GM23338 (cell line): ENCODE measurements around the gene P4HA3. TPM values are rescaled to one million over a fixed set of nuclear protein-coding genes. Genes with fewer than 3 reads are reported as not detected.

ENCODE experiments used
- ATAC-seq: fragments of 200-7000 bp; cut with Tn5 transposase; 3 replicates; pipeline ENCODE4 v1.9.1; 2020
- DNase-seq: peaks from one replicate; pipeline ENCODE4 v3.0.0-alpha.2; 2015; ENCODE audit warnings: low spot score
- H2AFZ ChIP-seq: fragments of 200-600 bp; sonication (generic); 2 replicates; pipeline ENCODE4 v1.8.0; 2016; ENCODE audit warnings: antibody characterized with exemption, mild to moderate bottlenecking, moderate library complexity
- H3F3A ChIP-seq: fragments of 200-600 bp; sonication (generic); replicated peaks from 2 replicates; pipeline ENCODE4 v1.8.0; 2017; ENCODE audit warnings: antibody characterized with exemption, mixed run types, low read depth
- H3K27ac ChIP-seq: fragments of 200-600 bp; sonication (generic); 2 replicates; pipeline ENCODE4 v1.6.1; 2016; ENCODE audit warnings: low read depth
- H3K27me3 ChIP-seq: fragments of 200-600 bp; sonication (generic); 2 replicates; pipeline ENCODE4 v1.8.0; 2016; ENCODE audit warnings: mild to moderate bottlenecking, mixed run types, moderate library complexity; ENCODE audit not compliant: insufficient read depth
- H3K36me3 ChIP-seq: fragments of 200-600 bp; sonication (generic); 2 replicates; pipeline ENCODE4 v1.8.0; 2016; ENCODE audit warnings: mild to moderate bottlenecking; ENCODE audit not compliant: insufficient read depth
- H3K4me1 ChIP-seq: fragments of 200-600 bp; sonication (generic); 2 replicates; pipeline ENCODE4 v1.8.0; 2016; ENCODE audit warnings: mild to moderate bottlenecking, moderate library complexity; ENCODE audit not compliant: insufficient read depth
- H3K4me2 ChIP-seq: fragments of 200-600 bp; sonication (generic); 2 replicates; pipeline ENCODE4 v1.7.1; 2017; ENCODE audit warnings: mixed run types
- H3K4me3 ChIP-seq: fragments of 200-600 bp; sonication (generic); 2 replicates; pipeline ENCODE4 v1.6.1; 2016; ENCODE audit warnings: mixed run types
- H3K79me2 ChIP-seq: fragments of 200-600 bp; sonication (generic); replicated peaks from 2 replicates; pipeline ENCODE4 v1.8.0; 2017; ENCODE audit warnings: mild to moderate bottlenecking; ENCODE audit not compliant: insufficient read depth
- H3K9me2 ChIP-seq: fragments of 200-600 bp; sonication (generic); 2 replicates; pipeline ENCODE4 v1.8.0; 2017; ENCODE audit not compliant: insufficient read depth
- H4K20me1 ChIP-seq: fragments of 200-600 bp; sonication (generic); replicated peaks from 2 replicates; pipeline ENCODE4 v1.8.0; 2017; ENCODE audit warnings: mild to moderate bottlenecking; ENCODE audit not compliant: insufficient read depth
- H3K27ac Mint-ChIP-seq: 2 replicates; pipeline ENCODE4 v1.8.0; 2020; ENCODE audit warnings: inconsistent platforms, mild to moderate bottlenecking, moderate library complexity, mixed read lengths
- H3K27me3 Mint-ChIP-seq: 3 replicates; pipeline ENCODE4 v1.8.0; 2022; ENCODE audit warnings: low read depth, mild to moderate bottlenecking, moderate library complexity, mixed read lengths, inconsistent platforms; ENCODE audit not compliant: insufficient read depth, poor library complexity
- H3K36me3 Mint-ChIP-seq: 3 replicates; pipeline ENCODE4 v1.8.0; 2021; ENCODE audit warnings: low read depth, mild to moderate bottlenecking, inconsistent platforms, moderate library complexity, mixed read lengths
- H3K4me1 Mint-ChIP-seq: 3 replicates; pipeline ENCODE4 v1.8.0; 2020; ENCODE audit warnings: mild to moderate bottlenecking, inconsistent platforms, mixed read lengths
- H3K4me3 Mint-ChIP-seq: 3 replicates; pipeline ENCODE4 v1.8.0; 2021; ENCODE audit warnings: moderate library complexity, mild to moderate bottlenecking, inconsistent platforms, mixed read lengths
- H3K9me3 Mint-ChIP-seq: 3 replicates; pipeline ENCODE4 v1.8.0; 2020; ENCODE audit warnings: moderate library complexity, mild to moderate bottlenecking, inconsistent platforms, mixed read lengths
- CREB1 ChIP-seq: fragments of 250-450 bp; sonication (Bioruptor Pico); IDR thresholded peaks from 2 replicates; pipeline ENCODE4 v1.5.0; 2020; ENCODE audit warnings: low read depth, mild to moderate bottlenecking, moderate library complexity
- EZH2 ChIP-seq: fragments of 200-600 bp; sonication (generic); IDR thresholded peaks from one replicate; pipeline ENCODE4 v1.8.0; 2017; ENCODE audit warnings: antibody characterized with exemption, mild to moderate bottlenecking, low read depth; ENCODE audit not compliant: unreplicated experiment
- EZH2phosphoT487 ChIP-seq: fragments of 200-600 bp; sonication (generic); IDR thresholded peaks from one replicate; pipeline ENCODE4 v1.8.1; 2018; ENCODE audit warnings: antibody characterized with exemption; ENCODE audit not compliant: unreplicated experiment
- JUNB ChIP-seq: IDR thresholded peaks from one replicate; pipeline ENCODE4 v1.6.1; 2016; ENCODE audit warnings: antibody characterized with exemption; ENCODE audit not compliant: unreplicated experiment
- NANOG ChIP-seq: IDR thresholded peaks from 2 replicates; pipeline ENCODE4 v1.6.1; 2016; ENCODE audit warnings: antibody characterized with exemption, borderline replicate concordance
- POLR2AphosphoS5 ChIP-seq: IDR thresholded peaks from 2 replicates; pipeline ENCODE4 v1.6.1; 2016; ENCODE audit warnings: antibody characterized with exemption, low read depth
- STAT1 ChIP-seq: IDR thresholded peaks from one replicate; pipeline ENCODE4 v1.6.1; 2016; ENCODE audit warnings: antibody characterized with exemption; ENCODE audit not compliant: unreplicated experiment
- ZNF114 ChIP-seq: fragments of 250-450 bp; sonication (Bioruptor Pico); IDR thresholded peaks from 2 replicates; pipeline ENCODE4 v1.5.0; 2020; ENCODE audit warnings: mild to moderate bottlenecking, moderate library complexity
- ZNF331 ChIP-seq: fragments of 250-450 bp; sonication (Bioruptor Pico); IDR thresholded peaks from 2 replicates; pipeline ENCODE4 v1.5.0; 2020; ENCODE audit warnings: low read depth, mild to moderate bottlenecking, moderate library complexity
- ZNF462 ChIP-seq: fragments of 250-450 bp; sonication (Bioruptor Pico); IDR thresholded peaks from 2 replicates; pipeline ENCODE4 v1.5.0; 2020; ENCODE audit warnings: mild to moderate bottlenecking, moderate library complexity
- polyA plus RNA-seq: library from polyadenylated mRNA; unstranded; fragments of >200 nt; fragmentation: Nextera tagmentation; extraction: Ambion mirVana; gene quantifications from 2 replicates; pipeline ENCODE4 v1.2.1, GENCODE V29; 2016
- total RNA-seq: library from RNA; depleted of rRNA; stranded (reverse); fragments of >200 nt; shearing (Covaris generic); gene quantifications from 2 replicates; pipeline ENCODE4 v1.2.3, GENCODE V29; 2014
- TF ChIP-seq, protein P1 (sequence below), 2 experiments: fragments of 200-600 bp in 1 of 2; sonication (generic) in 1 of 2; conservative IDR thresholded peaks; 2 replicates each; pipeline versions ENCODE4 v1.5.1 to v1.6.1; 2016 to 2017; ENCODE audit warnings: antibody characterized with exemption in 2 of 2, low read depth in 2 of 2, mild to moderate bottlenecking in 2 of 2, moderate library complexity in 1 of 2
- TF ChIP-seq, protein P2 (sequence below): IDR thresholded peaks from 2 replicates; pipeline ENCODE4 v1.6.1; 2016; ENCODE audit warnings: antibody characterized with exemption
- TF ChIP-seq, protein P3 (sequence below): IDR thresholded peaks from one replicate; pipeline ENCODE4 v1.6.1; 2018; ENCODE audit warnings: antibody characterized with exemption; ENCODE audit not compliant: unreplicated experiment

P4HA3 gene
- total and polyA plus RNA-seq, 2 experiments from 2014 or later = 0.08 TPM; not detected in 1

DNA sequence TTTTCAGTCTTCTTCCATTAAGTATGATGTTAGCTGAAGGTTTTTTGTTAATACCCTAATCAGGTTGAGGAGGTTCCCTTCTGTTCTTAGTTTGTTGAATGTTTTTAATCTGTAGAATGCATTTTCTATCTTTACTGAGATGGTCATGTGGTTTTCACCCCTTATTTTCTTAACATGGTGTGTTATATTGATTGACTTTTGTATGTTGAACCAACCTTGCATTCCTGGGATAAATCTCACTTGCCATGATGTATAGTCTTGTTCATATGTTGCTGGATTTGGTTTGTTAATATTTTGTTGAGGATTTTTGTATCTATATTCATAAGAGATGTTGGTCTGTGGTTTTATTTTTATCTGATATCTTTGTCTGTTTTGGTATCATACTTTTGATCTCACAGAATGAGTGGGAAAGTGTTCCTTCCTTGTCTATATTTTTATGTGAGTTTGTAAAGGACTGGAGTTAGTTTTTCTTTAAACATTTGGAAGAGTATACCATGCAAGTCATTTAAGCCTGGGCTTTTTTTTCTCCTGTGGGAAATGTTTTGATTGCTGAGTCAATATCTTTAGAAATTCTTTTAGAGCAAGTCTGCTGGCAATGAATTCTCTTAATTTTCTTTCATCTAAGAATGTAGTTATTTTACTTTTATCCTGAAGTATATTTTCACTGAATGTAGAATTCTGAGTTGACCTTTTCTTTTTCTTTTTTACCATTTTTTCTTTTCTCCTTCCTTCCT is 5.5 kb upstream of the P4HA3 start:
- H4K20me1 ChIP-seq = no peaks in the 10 kb centered on the region
- no peak overlapping the region for H3K4me3 Mint-ChIP-seq
- no peaks in the 10 kb centered on the region; the same call in 2 of the 3 replicates for H3K36me3 Mint-ChIP-seq
- H3K27ac Mint-ChIP-seq = no peak overlapping the region
- H3K9me2 ChIP-seq = 0 out of 2 replicates have a peak, but pooled peaks cover 4% of the 10 kb centered on the region
- no peak for ATAC-seq
- DNase-seq = no peak
- H3K79me2 ChIP-seq = no peaks in the 10 kb centered on the region
- no peaks in the 10 kb centered on the region for H3K36me3 ChIP-seq
- H3K4me1 ChIP-seq = no peaks in the 10 kb centered on the region
- H2AFZ ChIP-seq = no peak overlapping the region
- H3K27me3 ChIP-seq = peaks cover 7% of the 10 kb centered on the region
- H3K27me3 Mint-ChIP-seq = peaks cover 7% of the 10 kb centered on the region
- peaks cover 4% of the 10 kb centered on the region for H3K4me1 Mint-ChIP-seq
- TF ChIP-seq ZNF331 (CRISPR knock-in tag) (no peak), CREB1 (no peak), STAT1 (no peak), EZH2phosphoT487 (no peak), JUNB (no peak), EZH2 (no peak), POLR2AphosphoS5 (no peak), ZNF462 (CRISPR knock-in tag) (no peak), ZNF114 (CRISPR knock-in tag) (no peak), NANOG (no peak)
- TF ChIP-seq, protein P1, sequence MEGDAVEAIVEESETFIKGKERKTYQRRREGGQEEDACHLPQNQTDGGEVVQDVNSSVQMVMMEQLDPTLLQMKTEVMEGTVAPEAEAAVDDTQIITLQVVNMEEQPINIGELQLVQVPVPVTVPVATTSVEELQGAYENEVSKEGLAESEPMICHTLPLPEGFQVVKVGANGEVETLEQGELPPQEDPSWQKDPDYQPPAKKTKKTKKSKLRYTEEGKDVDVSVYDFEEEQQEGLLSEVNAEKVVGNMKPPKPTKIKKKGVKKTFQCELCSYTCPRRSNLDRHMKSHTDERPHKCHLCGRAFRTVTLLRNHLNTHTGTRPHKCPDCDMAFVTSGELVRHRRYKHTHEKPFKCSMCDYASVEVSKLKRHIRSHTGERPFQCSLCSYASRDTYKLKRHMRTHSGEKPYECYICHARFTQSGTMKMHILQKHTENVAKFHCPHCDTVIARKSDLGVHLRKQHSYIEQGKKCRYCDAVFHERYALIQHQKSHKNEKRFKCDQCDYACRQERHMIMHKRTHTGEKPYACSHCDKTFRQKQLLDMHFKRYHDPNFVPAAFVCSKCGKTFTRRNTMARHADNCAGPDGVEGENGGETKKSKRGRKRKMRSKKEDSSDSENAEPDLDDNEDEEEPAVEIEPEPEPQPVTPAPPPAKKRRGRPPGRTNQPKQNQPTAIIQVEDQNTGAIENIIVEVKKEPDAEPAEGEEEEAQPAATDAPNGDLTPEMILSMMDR (conservative IDR thresholded peaks at IDR 0.05; ENCODE audit: low read depth in 2 of 2) = no peak
- TF ChIP-seq, protein P2, sequence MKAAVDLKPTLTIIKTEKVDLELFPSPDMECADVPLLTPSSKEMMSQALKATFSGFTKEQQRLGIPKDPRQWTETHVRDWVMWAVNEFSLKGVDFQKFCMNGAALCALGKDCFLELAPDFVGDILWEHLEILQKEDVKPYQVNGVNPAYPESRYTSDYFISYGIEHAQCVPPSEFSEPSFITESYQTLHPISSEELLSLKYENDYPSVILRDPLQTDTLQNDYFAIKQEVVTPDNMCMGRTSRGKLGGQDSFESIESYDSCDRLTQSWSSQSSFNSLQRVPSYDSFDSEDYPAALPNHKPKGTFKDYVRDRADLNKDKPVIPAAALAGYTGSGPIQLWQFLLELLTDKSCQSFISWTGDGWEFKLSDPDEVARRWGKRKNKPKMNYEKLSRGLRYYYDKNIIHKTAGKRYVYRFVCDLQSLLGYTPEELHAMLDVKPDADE = no peak
- TF ChIP-seq, protein P3, sequence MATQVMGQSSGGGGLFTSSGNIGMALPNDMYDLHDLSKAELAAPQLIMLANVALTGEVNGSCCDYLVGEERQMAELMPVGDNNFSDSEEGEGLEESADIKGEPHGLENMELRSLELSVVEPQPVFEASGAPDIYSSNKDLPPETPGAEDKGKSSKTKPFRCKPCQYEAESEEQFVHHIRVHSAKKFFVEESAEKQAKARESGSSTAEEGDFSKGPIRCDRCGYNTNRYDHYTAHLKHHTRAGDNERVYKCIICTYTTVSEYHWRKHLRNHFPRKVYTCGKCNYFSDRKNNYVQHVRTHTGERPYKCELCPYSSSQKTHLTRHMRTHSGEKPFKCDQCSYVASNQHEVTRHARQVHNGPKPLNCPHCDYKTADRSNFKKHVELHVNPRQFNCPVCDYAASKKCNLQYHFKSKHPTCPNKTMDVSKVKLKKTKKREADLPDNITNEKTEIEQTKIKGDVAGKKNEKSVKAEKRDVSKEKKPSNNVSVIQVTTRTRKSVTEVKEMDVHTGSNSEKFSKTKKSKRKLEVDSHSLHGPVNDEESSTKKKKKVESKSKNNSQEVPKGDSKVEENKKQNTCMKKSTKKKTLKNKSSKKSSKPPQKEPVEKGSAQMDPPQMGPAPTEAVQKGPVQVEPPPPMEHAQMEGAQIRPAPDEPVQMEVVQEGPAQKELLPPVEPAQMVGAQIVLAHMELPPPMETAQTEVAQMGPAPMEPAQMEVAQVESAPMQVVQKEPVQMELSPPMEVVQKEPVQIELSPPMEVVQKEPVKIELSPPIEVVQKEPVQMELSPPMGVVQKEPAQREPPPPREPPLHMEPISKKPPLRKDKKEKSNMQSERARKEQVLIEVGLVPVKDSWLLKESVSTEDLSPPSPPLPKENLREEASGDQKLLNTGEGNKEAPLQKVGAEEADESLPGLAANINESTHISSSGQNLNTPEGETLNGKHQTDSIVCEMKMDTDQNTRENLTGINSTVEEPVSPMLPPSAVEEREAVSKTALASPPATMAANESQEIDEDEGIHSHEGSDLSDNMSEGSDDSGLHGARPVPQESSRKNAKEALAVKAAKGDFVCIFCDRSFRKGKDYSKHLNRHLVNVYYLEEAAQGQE = no peak
- no peak overlapping the region for H3K4me3 ChIP-seq
- H3K4me2 ChIP-seq = no peak overlapping the region
- no peaks in the 10 kb centered on the region for H3F3A ChIP-seq
- peaks cover 11% of the 10 kb centered on the region; the same call in 1 of the 3 replicates for H3K9me3 Mint-ChIP-seq
- no peak overlapping the region for H3K27ac ChIP-seq
